C4-2B (cell line): Measurements from ENCODE around the gene ADM5.

Source experiments
- ZFX ChIP-seq: fragments of 450-650 bp; IDR thresholded peaks from 2 replicates; pipeline ENCODE4 v1.6.1; 2017
- TF ChIP-seq, protein P1 (sequence below): fragments of 450-650 bp; conservative IDR thresholded peaks from 2 replicates; pipeline ENCODE4 v1.5.1; 2017; ENCODE audit warnings: mild to moderate bottlenecking

DNA sequence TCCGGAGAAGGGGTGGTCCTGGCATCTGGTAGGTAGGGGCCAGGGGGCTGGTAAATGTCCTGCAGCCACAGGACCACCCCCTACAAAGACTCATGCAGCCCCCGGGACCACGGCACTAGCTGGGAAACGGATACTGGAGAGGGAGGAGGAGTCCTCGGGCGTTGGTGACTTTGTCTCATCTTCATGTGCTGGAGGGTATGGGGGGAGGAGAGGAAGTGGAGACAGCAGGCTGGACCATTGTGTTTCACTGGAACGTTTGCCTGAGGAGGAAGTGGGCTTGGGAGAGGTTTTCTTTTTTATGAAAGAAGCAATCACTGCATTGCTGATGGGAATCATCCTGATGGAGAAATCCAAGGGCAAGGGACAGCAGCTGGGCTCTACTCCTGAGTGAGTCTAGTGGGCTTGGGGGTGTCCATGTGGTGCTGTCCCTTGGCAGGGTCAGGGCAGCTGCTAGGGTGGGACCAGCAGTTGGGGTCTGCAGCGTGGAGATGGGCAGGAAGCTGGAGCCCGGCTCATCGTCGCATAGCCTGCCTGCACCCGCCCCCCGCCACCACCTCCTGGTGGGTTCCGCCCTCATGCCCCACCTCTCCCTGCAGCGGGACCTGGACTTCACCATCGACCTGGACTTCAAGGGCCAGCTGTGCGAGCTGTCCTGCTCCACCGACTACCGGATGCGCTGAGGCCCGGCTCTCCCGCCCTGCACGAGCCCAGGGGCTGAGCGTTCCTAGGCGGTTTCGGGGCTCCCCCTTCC, 1.7 kb upstream of the ADM5 start:
- TF ChIP-seq, protein P1, sequence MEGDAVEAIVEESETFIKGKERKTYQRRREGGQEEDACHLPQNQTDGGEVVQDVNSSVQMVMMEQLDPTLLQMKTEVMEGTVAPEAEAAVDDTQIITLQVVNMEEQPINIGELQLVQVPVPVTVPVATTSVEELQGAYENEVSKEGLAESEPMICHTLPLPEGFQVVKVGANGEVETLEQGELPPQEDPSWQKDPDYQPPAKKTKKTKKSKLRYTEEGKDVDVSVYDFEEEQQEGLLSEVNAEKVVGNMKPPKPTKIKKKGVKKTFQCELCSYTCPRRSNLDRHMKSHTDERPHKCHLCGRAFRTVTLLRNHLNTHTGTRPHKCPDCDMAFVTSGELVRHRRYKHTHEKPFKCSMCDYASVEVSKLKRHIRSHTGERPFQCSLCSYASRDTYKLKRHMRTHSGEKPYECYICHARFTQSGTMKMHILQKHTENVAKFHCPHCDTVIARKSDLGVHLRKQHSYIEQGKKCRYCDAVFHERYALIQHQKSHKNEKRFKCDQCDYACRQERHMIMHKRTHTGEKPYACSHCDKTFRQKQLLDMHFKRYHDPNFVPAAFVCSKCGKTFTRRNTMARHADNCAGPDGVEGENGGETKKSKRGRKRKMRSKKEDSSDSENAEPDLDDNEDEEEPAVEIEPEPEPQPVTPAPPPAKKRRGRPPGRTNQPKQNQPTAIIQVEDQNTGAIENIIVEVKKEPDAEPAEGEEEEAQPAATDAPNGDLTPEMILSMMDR = no peak
- no peak for TF ChIP-seq ZFX
